HG03159 (cell line): ENCODE data around the gene DGCR8.

ENCODE experiments used
- ATAC-seq: cut with Tn5 transposase; IDR thresholded peaks from one replicate; pipeline ENCODE4 v1.9.1; 2021; ENCODE audit warnings: mild to moderate bottlenecking, moderate library complexity; ENCODE audit not compliant: unreplicated experiment

DGCR8 gene

DNA sequence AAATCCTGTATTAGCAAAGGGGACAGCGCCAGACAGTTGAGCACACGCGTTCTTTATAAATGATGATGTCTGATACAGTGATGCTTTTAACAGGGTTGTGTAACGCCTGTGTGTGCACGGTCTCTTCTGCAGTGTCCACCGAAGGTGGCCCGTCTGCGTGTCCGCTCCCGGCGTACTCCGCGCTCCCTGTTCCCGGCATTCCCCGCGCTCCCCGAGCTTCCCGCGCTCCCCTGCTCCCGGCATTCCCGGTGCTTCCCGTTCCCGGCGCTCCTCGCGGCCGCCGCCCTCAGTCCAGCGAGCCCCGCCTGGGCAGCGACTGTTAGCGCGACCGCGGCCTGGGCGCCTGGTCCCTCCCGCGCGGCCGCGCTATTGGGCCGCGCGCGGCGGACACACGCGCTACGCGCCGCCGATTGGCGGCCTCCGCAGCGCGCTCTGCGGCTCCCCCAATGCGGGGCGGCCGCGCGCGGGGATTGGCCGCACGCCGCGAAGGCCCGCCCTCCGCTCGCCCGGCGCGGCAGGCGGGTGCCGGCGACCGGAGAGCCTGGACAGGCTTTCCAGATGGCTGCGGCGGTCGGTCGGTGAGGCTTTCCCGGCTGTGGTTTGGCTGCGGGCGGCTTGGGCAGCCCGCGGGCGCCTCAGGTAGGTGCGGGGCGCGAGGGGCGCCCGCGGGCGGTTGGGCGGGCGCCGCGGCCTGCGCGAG is at the start of gene DGCR8:
Gene DGCR8 (plus strand): TSS at position 497 of the 700 bp plus-strand sequence. CDS start 5,723 bp downstream, outside the sequence.
- ATAC-seq: peak; percentile 82

GRCh38 chr22:20031732-20032406 is 48.2 kb upstream of the DGCR8 start:
- ATAC-seq: no peak

DNA sequence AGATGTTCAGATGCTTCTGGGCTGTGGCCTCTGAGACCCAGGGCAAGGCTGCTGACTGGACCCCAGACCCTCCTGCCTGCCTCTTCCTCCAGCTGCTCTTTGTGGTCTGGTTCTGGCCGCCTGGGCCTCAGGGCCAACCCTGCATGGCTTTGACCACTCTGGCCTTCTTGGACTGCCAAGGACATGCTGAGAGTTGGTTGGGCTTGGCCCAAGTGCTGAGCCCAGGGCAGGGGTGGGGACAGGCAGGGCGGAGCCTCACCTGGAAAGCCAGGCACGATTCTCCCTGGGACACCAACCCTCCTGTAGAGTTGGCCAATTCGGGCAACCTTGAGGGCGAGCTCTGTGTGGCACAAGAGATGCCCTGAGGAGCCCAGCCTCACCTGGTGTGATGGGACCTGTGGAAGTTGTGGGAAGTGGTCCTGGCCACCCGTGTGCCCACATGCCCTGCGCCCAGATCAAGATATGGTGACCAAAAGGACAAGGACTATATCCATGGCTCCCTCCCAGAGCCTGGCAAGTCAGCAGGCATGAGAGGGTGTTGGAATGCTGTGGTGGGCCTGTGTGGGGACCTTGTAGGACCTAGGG is 47.5 kb upstream of the DGCR8 start:
- ATAC-seq: no peak

- no peak for ATAC-seq
Observed at GRCh38 chr22:20033045-20033706, 46.9 kb upstream of the DGCR8 start.

DNA sequence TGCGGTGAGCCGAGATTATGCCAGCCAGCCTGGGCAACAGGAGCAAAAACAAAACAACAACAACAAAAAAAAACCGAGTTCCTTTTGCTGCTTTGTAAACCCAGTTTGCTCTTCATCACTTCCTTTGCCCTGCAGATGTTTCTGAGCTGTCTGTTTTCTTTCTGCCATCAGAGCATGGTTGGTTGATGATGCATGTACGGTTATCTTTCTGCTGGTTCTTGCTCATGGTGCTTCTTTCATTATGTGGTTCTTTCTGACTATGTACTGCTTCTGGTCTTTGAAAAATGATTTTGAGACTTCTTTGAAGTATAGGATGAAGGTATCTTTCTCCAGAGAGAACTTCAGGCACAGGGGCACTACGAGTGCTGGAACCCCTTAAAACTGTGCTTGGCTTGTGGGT is 45.9 kb upstream of the DGCR8 start:
- no peak for ATAC-seq

GRCh38 chr22:20035375-20036083 is 44.5 kb upstream of the DGCR8 start:
- no peak for ATAC-seq

DNA sequence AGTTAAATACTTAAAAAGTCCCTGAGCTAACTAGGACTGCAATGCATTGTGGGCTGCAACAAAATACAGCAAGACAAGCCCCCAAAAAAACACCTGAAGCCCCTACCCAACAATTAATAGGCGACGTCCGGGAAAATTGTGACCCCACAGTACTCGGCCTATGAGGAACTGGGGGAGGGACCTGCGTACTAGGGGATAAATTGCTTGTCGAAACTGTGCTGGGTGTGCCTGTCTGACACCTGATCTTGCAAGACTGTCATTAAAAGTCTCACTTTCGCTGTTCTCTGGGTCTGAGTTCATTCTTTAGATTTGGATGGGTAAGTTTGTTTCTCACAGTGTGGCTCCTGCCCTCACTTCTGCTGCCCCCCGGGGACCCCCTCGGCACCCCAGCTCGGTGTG is 44.0 kb upstream of the DGCR8 start:
- no peak for ATAC-seq

GRCh38 chr22:20036535-20037392 is 43.3 kb upstream of the DGCR8 start:
- ATAC-seq: no peak

GRCh38 chr22:20037419-20037818 is 42.6 kb upstream of the DGCR8 start:
- ATAC-seq: no peak

DNA sequence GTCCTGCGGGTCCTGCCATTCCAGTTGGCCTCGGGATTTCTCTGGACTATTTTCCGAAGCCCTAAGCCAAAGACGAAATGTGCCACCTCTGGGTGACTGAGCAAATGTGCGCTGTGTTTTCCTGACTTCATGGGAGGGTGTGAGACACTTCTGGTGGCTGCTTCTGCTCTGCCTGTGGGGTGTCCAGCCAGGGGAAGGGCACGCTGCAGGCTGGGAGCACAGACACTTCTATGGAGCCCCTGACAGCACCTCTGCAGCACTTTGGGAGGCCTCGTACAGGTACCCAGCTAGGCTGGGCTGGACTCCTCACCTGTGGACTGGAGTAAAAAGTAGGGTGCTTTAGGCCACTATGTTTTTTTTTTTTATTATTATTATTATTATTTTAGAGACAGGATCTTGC is 41.5 kb upstream of the DGCR8 start:
- no peak for ATAC-seq

DNA sequence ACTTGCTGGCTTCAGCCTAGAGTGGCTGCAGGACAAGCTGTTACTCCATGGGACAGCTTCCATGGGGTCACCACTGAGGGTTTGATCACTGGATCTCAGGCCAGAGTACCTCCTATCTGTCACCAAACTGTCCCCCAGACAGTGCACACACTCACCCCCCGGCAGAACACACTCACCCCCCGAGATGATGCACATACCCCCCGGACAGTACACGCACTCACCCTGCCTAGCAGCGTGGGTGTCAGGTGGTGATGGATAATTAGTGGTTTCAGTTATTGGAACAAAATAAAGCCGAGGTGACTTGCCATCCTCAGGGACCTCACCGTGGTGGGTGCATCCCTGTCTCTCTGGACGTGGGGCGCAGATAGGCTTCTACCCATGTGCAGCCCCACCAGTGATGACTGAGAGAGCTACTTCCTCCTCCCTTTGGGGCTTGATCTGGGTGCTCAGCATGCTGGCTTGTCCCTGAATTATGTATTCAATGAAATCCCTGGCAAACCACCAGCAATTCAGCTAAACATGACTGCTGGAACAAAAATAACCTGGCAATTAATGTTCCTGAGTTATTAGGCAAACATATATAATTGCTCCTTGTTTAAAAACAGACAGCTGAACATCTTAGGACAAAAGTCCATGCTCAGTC is 40.2 kb upstream of the DGCR8 start:
- no peak for ATAC-seq

- no peak for ATAC-seq
Observed at GRCh38 chr22:20040327-20041200, 39.5 kb upstream of the DGCR8 start.

- ATAC-seq: no peak
Observed at GRCh38 chr22:20043057-20043996, 36.7 kb upstream of the DGCR8 start.

GRCh38 chr22:20043997-20044342 is 36.1 kb upstream of the DGCR8 start:
- ATAC-seq: no peak

DNA sequence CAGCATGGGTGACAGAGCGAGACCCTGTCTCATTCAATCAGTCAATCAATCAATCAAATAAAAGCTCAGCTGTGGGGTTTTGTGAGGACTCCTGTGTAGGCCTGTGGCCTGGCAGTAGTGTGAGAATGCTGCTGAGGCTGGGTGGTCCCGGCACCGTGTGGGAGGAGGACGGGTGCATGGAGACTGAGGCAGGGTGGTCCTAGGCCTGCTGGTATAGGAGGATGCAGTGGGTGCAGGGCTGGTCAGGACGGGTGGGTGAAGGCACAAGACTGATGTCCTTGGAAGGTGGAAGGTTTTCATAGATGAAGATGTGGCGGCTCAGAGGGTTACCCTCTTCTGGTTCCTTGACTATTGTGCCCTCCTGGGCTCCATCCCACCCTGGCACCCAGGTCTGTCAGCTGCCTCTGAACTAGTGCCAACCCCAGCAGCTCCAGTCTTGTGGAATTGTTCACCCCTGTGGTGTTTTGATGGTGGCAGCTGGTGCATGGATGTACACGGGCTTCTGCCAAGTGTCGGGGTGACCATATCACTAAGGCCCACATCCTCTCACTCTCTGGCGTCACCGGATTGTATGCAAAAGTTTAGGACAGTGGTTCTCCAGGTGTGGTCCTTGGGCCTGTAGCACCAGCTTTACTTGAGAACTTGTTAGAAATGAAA is 35.4 kb upstream of the DGCR8 start:
- ATAC-seq: no peak

DNA sequence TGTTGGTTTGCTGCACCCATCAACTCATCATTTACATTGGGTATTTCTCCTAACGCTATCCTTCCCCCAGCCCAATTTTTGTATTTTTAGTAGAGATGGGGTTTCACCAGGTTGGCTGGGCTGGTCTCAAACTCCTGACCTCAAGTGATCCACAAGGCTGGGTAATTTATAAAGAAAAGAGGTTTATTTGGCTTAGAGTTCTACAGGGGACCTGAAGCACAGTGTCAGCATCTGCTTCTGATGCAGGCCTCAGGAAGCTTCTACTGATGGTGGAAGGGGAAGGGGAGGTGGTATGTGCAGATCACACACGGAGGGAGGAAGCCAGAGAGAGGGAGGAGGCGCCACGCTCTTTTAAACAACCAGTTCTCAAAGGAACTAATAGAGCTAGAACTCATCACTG is 33.3 kb upstream of the DGCR8 start:
- no peak for ATAC-seq

DNA sequence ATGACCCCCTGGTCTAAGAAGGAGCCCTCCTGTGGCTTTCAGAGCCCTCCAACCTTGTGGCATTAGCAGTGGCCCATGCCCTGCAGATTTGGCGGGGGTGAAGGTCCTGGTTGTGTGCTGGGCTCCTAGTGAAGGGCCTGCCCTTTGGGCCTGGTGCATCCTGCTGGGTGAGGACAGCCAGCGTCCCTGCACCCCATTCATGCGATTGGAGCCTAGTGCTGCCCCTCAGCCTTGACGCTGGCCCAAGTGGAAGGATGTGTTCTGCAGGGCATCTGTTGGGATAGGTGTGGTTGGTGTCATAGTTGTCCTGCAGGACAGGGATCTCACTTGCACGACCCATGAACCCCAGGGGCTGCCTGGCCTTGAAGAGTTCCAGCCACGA is 28.1 kb upstream of the DGCR8 start:
- ATAC-seq: no peak
